Activated CD8-positive, alpha-beta T cell treated with anti-CD3 and anti-CD28 coated beads for 36 hours (primary cell): ENCODE measurements around the gene ARHGEF28. TPM values are rescaled to one million over a fixed set of nuclear protein-coding genes. Genes with fewer than 3 reads are reported as not detected.

Source experiments
- ATAC-seq: fragments of 200-7000 bp; cut with Tn5 transposase; one replicate; pipeline ENCODE4 v1.10.0; 2021; ENCODE audit warnings: mild to moderate bottlenecking, moderate library complexity
- CTCF ChIA-PET: fragments of 350-600 bp; sonication (Branson Sonifier 250); formaldehyde crosslinking; loops from one replicate; lab custom pipeline; 2021; ENCODE audit warnings: antibody characterized with exemption; lab: Charles Lee
- POLR2A ChIA-PET: fragments of 350-600 bp; sonication (Branson Sonifier 250); formaldehyde crosslinking; loops from one replicate; lab custom pipeline; 2021; ENCODE audit warnings: antibody characterized with exemption; lab: Charles Lee
- DNase-seq: peaks from one replicate; pipeline ENCODE4 v3.0.0-alpha.2; 2020
- H3K27ac Mint-ChIP-seq: one replicate; pipeline ENCODE4 v1.8.0; 2021; ENCODE audit warnings: mild to moderate bottlenecking, mixed read lengths
- H3K27me3 Mint-ChIP-seq: one replicate; pipeline ENCODE4 v1.8.0; 2021; ENCODE audit warnings: mixed read lengths
- H3K36me3 Mint-ChIP-seq: one replicate; pipeline ENCODE4 v1.8.0; 2021; ENCODE audit warnings: low read depth, mixed read lengths
- H3K4me1 Mint-ChIP-seq: one replicate; pipeline ENCODE4 v1.8.0; 2021; ENCODE audit warnings: low read depth, mixed read lengths
- H3K4me3 Mint-ChIP-seq: one replicate; pipeline ENCODE4 v1.8.0; 2021; ENCODE audit warnings: mild to moderate bottlenecking, moderate library complexity, mixed read lengths
- H3K9me3 Mint-ChIP-seq: one replicate; pipeline ENCODE4 v1.8.0; 2021; ENCODE audit warnings: mixed read lengths
- intact Hi-C: fragments of 100-400 bp; cut with micrococcal nuclease; formaldehyde crosslinking; loops from one replicate; pipeline ENCODE4 v1.10.0; 2022
- total RNA-seq, 2 experiments: library from RNA; stranded (reverse); gene quantifications; one replicate each; pipeline ENCODE4 v1.2.3, GENCODE V29; 2021
- TF ChIP-seq, protein P1 (sequence below): fragments of 200-600 bp; IDR thresholded peaks from one replicate; pipeline ENCODE4 v1.8.0; 2022; ENCODE audit warnings: antibody characterized with exemption, mild to moderate bottlenecking

ARHGEF28 gene
- total RNA-seq, 2 experiments from 2014 or later, result 0.05 TPM; not detected in 1

DNA sequence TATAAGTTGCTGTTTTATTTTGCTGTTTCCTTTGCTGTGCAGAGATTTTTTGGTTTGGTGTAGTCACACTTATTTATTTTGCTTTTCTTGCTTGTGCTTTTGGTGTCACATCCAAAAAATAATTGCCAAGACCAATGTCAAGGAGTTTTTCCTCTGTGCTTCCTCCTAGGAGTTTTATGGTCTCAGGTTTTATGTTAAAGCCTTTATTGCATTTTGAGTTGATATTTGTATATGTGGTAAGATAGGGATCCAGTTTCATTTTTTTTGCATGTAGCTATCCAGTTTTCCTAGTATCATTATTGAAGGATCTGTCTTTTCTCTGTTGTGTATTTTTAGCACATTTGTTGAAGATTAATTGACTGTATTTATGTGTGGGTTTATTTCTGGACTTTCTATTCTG is 210.6 kb downstream of the ARHGEF28 start:
- no peaks in the 10 kb centered on the region for H3K9me3 Mint-ChIP-seq
- ATAC-seq, result no peak
- no peak for DNase-seq
- ChIA-PET CTCF (no interaction called here), POLR2A (no interaction called here)
- intact Hi-C loops, result no loop called here
- H3K4me1 Mint-ChIP-seq, result no peaks in the 10 kb centered on the region
- H3K27me3 Mint-ChIP-seq, result peaks cover 17% of the 10 kb centered on the region
- TF ChIP-seq, protein P1, sequence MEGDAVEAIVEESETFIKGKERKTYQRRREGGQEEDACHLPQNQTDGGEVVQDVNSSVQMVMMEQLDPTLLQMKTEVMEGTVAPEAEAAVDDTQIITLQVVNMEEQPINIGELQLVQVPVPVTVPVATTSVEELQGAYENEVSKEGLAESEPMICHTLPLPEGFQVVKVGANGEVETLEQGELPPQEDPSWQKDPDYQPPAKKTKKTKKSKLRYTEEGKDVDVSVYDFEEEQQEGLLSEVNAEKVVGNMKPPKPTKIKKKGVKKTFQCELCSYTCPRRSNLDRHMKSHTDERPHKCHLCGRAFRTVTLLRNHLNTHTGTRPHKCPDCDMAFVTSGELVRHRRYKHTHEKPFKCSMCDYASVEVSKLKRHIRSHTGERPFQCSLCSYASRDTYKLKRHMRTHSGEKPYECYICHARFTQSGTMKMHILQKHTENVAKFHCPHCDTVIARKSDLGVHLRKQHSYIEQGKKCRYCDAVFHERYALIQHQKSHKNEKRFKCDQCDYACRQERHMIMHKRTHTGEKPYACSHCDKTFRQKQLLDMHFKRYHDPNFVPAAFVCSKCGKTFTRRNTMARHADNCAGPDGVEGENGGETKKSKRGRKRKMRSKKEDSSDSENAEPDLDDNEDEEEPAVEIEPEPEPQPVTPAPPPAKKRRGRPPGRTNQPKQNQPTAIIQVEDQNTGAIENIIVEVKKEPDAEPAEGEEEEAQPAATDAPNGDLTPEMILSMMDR, result no peak
- H3K36me3 Mint-ChIP-seq, result no peaks in the 10 kb centered on the region
- no peak overlapping the region for H3K4me3 Mint-ChIP-seq
- no peak overlapping the region for H3K27ac Mint-ChIP-seq

DNA sequence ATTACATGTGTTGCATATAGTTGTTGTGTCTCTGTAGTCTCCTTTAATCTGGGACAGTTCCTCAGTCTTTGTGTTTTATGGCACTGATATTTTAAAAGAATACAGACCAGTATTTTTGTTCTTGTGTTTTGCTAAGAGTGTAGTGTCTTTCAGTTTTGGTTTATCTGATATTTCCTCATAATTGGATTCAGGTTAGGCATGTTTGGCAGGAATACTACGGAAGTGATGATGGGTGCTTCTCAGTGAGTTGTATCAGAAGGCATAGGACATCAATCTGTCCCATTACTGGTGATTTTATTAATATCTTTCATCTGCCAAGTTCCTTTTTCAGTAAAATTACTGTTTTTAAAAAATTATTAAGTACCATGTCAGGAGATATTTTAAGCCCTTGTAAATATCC is 212.9 kb downstream of the ARHGEF28 start:
- TF ChIP-seq, protein P1, result no peak
- Mint-ChIP-seq H3K36me3 (no peaks in the 10 kb centered on the region), H3K27me3 (peaks cover 14% of the 10 kb centered on the region), H3K27ac (no peak overlapping the region), H3K9me3 (no peaks in the 10 kb centered on the region), H3K4me1 (no peaks in the 10 kb centered on the region), H3K4me3 (no peak overlapping the region)
- CTCF ChIA-PET, result no interaction called here
- ATAC-seq, result no peak
- no peak for DNase-seq
- intact Hi-C loops, result no loop called here
- POLR2A ChIA-PET, result no interaction called here

DNA sequence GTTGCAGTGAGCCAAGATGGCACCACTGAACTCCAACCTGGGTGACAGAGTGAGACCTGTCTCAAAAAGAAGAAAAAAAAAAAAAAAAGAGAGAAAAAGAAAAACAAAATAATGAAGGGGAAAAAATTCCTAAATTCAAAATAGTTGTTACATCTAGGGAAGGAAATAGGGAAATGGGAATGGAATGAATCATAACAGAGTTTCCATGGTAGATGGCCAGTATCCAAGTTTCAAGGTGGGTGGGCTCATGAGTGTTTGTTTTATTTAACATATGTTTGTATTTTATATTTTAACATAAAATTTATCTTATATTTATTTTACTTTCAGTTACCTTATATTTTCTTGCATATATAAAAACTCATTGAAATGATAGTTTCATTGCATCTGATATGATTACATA is 215.6 kb downstream of the ARHGEF28 start:
- Mint-ChIP-seq H3K27ac (no peak overlapping the region), H3K9me3 (no peaks in the 10 kb centered on the region), H3K4me3 (no peak overlapping the region), H3K4me1 (no peaks in the 10 kb centered on the region), H3K36me3 (no peaks in the 10 kb centered on the region), H3K27me3 (peaks cover 12% of the 10 kb centered on the region)
- ATAC-seq, result no peak
- TF ChIP-seq, protein P1, result no peak
- ChIA-PET POLR2A (no interaction called here), CTCF (no interaction called here)
- DNase-seq, result no peak
- intact Hi-C loops, result no loop called here

DNA sequence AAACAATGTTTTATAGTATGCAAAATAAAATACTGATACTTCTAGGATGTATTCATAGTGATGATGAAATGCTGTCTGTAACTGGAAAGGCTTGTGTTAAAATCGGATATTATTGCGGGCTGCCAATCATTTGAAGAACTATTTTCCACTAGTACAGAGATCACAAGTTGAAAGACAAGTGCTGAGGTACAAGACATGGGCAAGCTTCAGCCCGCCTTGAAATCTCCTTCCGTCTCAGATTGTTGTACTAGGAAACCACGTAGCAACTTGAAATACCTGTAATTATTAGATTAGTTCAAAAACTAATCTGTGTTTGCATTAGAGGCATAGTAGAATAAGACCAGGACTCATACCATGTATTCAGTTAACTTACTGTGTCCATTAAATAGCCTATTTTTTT is 218.2 kb downstream of the ARHGEF28 start:
- H3K27ac Mint-ChIP-seq, result no peak overlapping the region
- peaks cover 9% of the 10 kb centered on the region for H3K27me3 Mint-ChIP-seq
- TF ChIP-seq, protein P1, result no peak
- no peaks in the 10 kb centered on the region for H3K4me1 Mint-ChIP-seq
- ATAC-seq (no peak), DNase-seq (no peak)
- ChIA-PET CTCF (no interaction called here), POLR2A (interaction anchor here (0.6 kb wide), 1 partner anchor 1447 kb away, joined by 5 read pairs; no protein-coding TSS in a partner anchor)
- H3K4me3 Mint-ChIP-seq, result no peak overlapping the region
- no peaks in the 10 kb centered on the region for H3K9me3 Mint-ChIP-seq
- intact Hi-C loops, result no loop called here
- H3K36me3 Mint-ChIP-seq, result no peaks in the 10 kb centered on the region

DNA sequence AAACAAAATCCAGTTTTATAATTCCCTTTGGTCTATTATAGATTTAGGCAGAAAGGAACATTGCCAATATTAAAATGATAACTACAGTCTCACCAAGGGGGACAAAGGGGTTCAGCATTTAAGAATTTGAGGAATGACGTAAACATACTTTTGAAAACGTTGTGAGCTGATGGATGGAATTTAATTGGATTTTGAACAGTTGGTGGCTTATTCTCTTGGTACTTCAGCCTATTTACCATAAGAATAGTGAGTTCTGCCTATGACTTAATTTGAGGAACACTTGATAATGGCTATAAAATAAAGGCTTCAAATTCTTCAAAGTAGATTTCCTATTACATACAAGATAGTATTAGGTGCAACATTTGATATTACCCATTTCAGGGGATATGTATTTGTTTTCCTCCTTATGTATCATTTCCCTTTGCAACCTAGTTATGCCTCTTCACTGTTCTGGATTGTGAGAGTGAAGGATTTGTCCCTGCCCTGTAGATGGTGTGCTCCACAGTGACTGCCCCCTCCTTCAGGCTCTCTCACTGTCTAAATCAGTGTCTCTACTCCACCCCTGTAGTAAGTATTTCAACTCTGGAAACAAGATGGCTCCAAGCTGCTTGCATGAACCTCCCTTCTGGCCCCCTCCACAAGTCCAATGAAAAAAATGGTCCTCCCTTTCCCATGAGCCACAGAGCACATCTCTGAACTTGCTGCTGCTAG is 225.6 kb downstream of the ARHGEF28 start:
- intact Hi-C loops, result no loop called here
- DNase-seq, result no peak
- peaks cover 10% of the 10 kb centered on the region for H3K27me3 Mint-ChIP-seq
- H3K36me3 Mint-ChIP-seq, result no peaks in the 10 kb centered on the region
- no peak for ATAC-seq
- TF ChIP-seq, protein P1, result no peak
- CTCF ChIA-PET, result no interaction called here
- no peaks in the 10 kb centered on the region for H3K4me1 Mint-ChIP-seq
- H3K9me3 Mint-ChIP-seq, result no peaks in the 10 kb centered on the region
- POLR2A ChIA-PET, result no interaction called here
- H3K27ac Mint-ChIP-seq, result no peak overlapping the region
- H3K4me3 Mint-ChIP-seq, result no peak overlapping the region
